Putamen (tissue), 1 donor: ENCODE measurements around the gene CUEDC2.

Experiments used
- DNase-seq: peaks from one replicate; pipeline ENCODE4 v3.0.0-alpha.2; 2016; ENCODE audit warnings: low spot score

The CUEDC2 gene

GRCh38 chr10:102424916-102425315, 7.5 kb downstream of the CUEDC2 start:
- no peak for DNase-seq

- DNase-seq: no peak
These were observed 8.2 kb downstream of the CUEDC2 start for GRCh38 chr10:102424145-102424544.

GRCh38 chr10:102423372-102423968, 8.9 kb downstream of the CUEDC2 start:
- DNase-seq: no peak

- DNase-seq: peak; percentile 43
These were observed 9.7 kb downstream of the CUEDC2 start for GRCh38 chr10:102422545-102423129.

DNA sequence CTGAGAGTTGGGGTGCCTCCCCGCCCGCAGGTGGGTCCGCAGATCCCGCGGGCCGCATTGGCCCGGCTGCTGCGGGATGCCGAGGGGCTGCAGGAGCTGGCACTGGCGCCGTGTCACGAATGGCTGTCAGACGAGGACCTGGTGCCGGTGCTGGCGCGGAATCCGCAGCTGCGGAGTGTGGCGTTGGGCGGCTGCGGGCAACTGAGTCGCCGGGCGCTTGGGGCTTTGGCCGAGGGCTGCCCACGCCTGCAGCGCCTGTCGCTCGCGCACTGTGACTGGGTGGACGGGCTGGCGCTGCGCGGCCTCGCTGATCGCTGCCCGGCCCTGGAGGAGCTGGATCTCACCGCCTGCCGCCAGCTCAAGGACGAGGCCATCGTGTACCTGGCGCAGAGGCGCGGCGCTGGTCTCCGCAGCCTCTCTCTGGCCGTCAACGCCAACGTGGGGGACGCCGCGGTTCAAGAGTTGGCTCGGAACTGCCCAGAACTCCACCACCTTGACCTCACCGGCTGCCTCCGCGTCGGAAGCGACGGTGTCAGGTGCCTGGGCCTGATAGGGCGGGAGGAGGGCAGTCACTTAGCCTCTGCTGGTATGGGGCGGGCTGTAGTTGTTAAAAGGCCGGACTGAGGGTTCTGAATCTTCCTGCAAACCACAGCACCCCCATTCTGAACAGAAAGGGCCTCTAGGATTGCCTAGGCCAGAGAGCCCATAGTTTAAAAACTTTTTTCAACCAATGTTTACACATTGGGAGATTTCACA, 10.4 kb downstream of the CUEDC2 start:
- no peak for DNase-seq

DNA sequence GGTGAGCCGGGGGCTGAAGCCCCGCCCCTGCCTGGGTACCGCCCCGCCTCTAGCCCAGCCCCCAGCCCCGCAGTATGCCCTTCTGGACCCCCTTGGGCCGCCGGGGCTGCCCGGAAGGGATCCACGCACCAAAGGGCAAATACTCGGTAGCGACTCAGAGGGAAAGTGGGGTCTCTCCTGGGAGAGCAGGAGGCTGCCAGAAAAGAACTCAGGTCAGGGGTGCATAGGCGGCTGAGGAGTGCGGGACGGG, 10.9 kb downstream of the CUEDC2 start:
- no peak for DNase-seq

- DNase-seq: peak; percentile 95
These were observed 11.5 kb downstream of the CUEDC2 start, which contains the start of gene FBXL15 for GRCh38 chr10:102420714-102421506. FBXL15 (plus strand) TSS chr10:102420836; CDS start chr10:102421130, 294 bp downstream.

DNA sequence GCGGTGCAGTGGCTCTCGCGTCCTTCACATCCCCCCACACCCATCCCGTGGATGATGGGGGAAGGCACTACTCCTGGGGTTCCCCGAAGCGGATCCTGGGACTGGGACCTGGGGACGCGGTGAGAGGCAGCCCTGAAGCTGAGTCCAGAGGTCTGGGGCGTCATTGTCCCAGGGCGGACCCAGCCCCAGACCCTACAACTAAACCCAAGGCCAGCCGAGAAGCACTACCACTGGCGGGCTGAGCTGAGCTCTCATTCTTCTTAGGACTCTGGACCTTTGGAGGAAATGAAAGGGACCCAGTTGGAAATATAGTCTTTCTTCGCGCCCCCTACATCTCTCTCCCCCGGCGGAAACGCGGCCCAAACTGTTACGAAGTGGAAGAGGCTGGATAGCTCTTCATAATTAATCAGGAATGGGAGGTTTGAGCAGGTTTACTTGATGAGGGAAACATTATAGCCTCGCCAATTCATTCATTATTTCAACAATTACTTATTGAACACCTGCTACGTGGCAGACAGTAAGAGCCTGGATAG, 12.1 kb downstream of the CUEDC2 start:
- DNase-seq: no peak

DNA sequence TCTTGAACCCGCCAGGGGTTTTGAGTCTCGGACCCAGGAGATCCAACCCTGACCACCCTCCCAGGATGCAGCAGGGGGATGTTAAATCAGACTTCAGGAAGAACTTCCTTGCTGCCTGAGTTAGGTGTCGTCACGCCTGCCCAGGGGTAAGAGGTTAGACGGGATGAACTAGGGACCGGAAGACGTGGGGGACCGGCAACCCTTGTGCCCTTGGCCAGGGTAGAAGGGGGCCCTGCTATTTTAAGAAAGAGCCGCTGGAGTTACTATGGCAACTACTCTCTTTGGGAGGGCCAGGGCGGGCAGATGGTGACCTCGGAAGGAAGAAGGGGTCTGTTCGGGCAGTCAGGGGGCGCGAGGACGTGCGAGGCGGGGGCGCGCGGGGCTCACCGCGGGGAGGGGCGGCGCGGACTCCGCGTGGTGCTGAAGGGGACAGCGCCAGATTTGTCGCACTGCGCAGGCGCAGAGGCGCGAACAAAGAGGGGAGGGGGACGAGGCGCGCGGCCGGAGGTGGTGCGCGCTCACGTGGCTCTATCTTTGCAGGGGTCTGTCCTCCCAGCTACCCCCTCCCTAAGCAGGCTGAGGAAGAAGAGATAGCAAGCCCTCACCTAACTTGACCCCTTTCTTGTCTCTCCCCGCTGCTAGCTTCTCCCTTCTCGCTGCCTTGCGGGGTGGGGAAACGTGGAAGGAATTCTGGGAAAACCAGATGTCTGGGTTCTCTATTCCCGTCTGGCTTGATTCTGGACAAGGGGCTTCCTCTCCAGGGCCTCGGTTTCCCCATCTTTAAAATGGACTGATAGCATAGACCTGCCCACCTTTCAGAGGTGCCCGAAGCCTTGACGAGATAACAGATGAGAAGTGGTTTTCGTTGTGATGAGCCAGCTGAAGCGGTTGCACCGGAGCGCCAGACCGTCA, 12.8 kb downstream of the CUEDC2 start:
- DNase-seq: peak; percentile 69

DNA sequence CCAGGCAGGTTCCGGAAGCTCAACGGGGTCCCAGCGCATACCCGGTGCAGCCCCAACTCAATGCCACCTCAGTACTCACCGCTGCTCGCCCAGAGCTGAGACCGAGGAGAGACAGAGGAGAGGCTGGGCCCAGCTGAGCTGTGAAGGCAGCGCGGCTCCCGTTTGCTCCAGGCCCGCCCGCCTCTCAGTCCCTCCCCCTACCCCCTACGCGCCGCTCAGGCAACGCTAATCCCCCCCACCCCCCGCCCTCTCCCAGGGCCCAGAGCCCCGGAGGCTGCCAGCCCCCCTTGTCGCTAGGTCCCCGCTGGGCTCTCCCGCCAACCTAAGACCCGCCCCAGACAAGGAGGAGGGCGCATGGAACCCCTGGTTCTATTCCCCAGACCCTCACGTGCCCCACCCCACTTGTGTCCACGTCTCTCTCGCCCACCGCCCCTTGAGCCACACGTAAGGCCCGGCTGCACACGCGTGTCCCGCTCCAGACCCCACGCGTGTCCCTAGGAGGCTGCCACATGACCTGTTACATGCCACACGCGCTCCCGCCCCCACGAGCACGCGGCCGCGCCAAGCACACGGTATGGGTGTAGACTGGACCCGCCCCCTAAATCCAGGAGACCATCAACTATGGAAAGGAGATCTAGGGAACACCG, 13.6 kb downstream of the CUEDC2 start, which contains the start of gene PSD:
Gene PSD (minus strand): TSS at position 164 of the 647 bp plus-strand sequence. CDS start 1,747 bp downstream, outside the sequence.
- DNase-seq: peak; percentile 52

- no peak for DNase-seq
These were observed 15.7 kb downstream of the CUEDC2 start for GRCh38 chr10:102416695-102417094.

GRCh38 chr10:102416283-102416682, 16.1 kb downstream of the CUEDC2 start:
- no peak for DNase-seq

- DNase-seq: no peak
These were observed 17.6 kb downstream of the CUEDC2 start for GRCh38 chr10:102414749-102415148.

DNA sequence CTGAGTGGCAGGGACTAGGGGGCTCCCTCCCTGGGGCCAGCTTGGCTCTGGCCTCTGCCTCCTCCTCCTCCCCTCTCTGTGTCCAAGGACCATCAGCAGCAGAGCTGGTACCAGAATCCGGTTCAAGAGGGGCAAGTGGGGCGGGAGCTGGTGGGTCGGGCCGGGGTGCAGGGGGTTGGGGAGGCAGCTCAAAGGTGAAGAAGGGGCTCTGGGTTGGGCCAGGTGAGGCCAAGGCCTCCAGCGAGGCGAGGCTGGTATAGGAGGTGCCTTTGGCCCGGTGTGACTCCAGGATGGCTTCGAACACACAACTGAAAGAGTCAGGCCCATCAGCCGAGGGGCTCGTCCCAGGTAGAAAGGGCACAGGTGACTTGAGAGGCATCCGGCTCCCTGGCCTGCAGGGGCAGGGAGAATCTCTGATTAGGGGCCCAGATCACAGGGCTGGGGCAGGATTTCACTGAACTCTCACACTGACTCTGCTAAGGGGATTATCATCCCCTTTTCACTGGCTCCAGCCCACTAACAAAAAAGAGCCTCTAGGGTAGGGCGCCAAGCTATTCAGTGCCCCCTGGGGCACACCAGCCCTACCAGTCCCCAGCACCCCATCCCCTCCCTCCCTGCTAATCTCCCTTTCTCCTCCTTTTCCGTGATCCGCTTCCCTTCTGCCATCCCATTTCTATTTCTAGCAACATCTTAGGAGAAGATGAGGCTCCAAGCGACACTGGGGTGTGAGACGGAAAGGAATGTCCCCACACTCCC, 18.4 kb downstream of the CUEDC2 start:
- no peak for DNase-seq

DNA sequence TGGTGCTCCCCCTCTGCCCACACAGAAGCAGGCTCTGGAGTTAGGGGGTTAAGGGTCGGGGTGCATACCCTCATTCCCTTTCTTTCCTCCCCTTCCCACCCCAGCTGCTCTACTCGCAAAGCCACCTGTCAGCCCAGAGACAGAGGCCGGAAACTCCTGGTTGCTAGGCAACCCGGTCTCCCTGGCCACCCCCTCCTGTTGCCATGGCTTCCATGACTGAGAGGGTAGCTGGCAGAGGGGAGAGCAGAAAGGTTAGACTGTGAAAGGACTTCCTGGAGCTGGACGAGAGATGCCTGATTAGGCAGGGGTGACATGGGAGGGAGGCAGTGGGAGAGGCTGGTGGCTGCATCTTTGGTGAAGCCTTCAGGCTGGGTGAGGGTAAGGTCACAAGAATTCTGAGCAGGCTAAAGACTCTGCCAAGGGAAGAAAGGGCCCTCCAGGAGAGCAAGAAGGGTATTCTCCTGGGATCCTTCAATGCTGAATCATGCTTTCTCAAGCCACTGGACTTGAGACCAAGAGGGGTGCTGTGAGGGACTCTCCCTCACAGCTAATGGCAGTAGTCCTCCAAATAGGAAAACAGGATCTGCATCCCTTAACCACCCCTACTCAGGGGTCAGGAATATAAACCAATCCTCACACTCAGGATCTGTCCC, 19.2 kb downstream of the CUEDC2 start:
- no peak for DNase-seq

DNA sequence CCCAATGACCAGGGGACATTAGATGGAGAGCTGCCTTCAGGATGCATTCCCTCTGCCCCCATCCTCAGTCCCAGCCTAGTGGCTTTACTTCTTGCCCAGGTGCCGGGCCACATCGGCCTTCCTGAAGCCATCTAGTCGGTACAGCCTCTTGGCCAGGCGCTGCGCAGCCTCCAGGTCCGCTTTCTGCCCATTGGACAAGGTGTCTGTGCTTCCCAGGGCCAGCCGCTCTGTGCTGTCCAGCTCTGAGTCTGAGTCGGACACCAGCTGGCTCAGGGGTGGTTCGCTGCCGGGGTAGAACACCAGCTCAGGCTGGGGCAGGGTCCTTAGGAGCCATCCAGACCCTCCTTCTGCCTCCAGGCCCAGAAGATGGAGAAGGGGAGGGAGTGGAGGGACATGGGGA, 20.1 kb downstream of the CUEDC2 start:
- DNase-seq: no peak

GRCh38 chr10:102411341-102412255, 20.8 kb downstream of the CUEDC2 start:
- no peak for DNase-seq

DNA sequence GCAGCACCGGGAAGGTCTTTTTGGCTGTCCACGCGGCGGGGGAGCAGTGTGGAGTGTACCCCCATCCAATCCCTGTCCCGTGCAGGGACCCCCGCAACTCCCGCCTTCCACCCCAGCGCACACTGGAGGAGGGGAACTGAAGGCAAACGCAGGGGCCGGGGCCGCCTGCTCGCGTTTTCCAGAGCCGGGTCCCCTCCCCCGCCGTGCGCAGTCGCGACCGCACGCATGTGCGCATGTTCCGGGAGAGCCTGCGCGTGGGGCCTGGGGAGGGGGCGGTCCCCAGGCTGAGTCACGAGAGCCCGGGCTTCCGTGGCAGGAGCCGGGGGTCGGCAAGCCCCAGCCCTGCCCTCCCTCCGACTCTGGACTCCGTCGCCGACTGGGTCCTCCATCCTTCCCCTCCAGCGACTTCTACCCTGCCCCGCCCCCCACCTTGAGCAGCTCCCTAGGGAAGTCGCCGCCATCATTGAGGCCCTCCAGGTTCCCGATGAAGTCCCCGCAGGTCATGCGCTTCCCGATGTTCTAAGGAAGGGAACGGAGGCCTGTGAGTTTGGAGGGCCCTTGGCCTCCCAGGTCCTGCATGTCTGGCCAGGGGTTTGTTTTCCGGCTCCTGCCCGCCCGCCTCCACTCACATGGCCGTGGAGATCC, 21.8 kb downstream of the CUEDC2 start:
- DNase-seq: peak; percentile 47
